K562 (cell line): ENCODE results near the gene GGCT. TPM values are rescaled to one million over a fixed set of nuclear protein-coding genes. Genes with fewer than 3 reads are reported as not detected.

ENCODE experiments used
- CEBPG ChIP-seq, 3 experiments: fragments of 200-800 bp in 1 of 3; sonication (Bioruptor generic) in 1 of 3; sonication (generic) in 1 of 3; formaldehyde crosslinking in 1 of 3; IDR thresholded peaks in 2 of 3; conservative IDR thresholded peaks in 1 of 3; 2 replicates each; pipeline versions ENCODE4 v1.6.1 to v1.8.0; 2016 to 2022; ENCODE audit warnings: missing compliant biosample characterization in 2 of 3, missing genetic modification characterization in 2 of 3, mild to moderate bottlenecking in 1 of 3, missing genetic modification reagents in 1 of 3
- CREM ChIP-seq: IDR thresholded peaks from 2 replicates; pipeline ENCODE4 v1.6.1; 2014; ENCODE audit warnings: antibody characterized with exemption, low read depth
- CXXC5 ChIP-seq: fragments of 250-450 bp; sonication (Bioruptor Pico); IDR thresholded peaks from 2 replicates; pipeline ENCODE4 v1.8.0; 2022; ENCODE audit warnings: inconsistent platforms, mild to moderate bottlenecking, moderate library complexity
- EP300 ChIP-seq: IDR thresholded peaks from 2 replicates; pipeline ENCODE4 v1.6.1; 2012; ENCODE audit warnings: low read length, improper control_type of control experiment
- ETV5 ChIP-seq: sonication (generic); formaldehyde crosslinking; IDR thresholded peaks from 2 replicates; pipeline ENCODE4 v1.4.0; 2020; ENCODE audit warnings: low read depth, mild to moderate bottlenecking, missing genetic modification reagents
- HDGF ChIP-seq: fragments of 450-650 bp; IDR thresholded peaks from 2 replicates; pipeline ENCODE4 v1.6.1; 2016
- MEIS2 ChIP-seq: fragments of 450-650 bp; IDR thresholded peaks from 2 replicates; pipeline ENCODE4 v1.6.1; 2014; ENCODE audit warnings: mild to moderate bottlenecking; ENCODE audit not compliant: partially characterized antibody
- MYC ChIP-seq, 2 experiments: fragments of 250-450 bp in 1 of 2; sonication (Bioruptor Pico) in 1 of 2; IDR thresholded peaks; 2 replicates each; pipeline versions ENCODE4 v1.5.1 to v1.6.1; 2012 to 2021; ENCODE audit warnings: low read depth in 2 of 2, borderline replicate concordance in 1 of 2, improper control_type of control experiment in 1 of 2, low read length in 1 of 2, mild to moderate bottlenecking in 1 of 2, moderate library complexity in 1 of 2
- NBN ChIP-seq: fragments of 450-650 bp; IDR thresholded peaks from 2 replicates; pipeline ENCODE4 v1.6.1; 2016; ENCODE audit warnings: low read depth, mild to moderate bottlenecking
- NFRKB ChIP-seq: fragments of 450-650 bp; IDR thresholded peaks from 2 replicates; pipeline ENCODE4 v1.6.1; 2016; ENCODE audit warnings: low read depth
- NFYB ChIP-seq: IDR thresholded peaks from 2 replicates; pipeline ENCODE4 v1.6.1; 2011; ENCODE audit warnings: mild to moderate bottlenecking, moderate library complexity; ENCODE audit not compliant: insufficient read length; ENCODE audit errors: extremely low read depth
- RB1 ChIP-seq: fragments of 450-650 bp; IDR thresholded peaks from 2 replicates; pipeline ENCODE4 v1.6.1; 2017; ENCODE audit warnings: low read depth, mild to moderate bottlenecking
- RNF2 ChIP-seq: sonication (generic); IDR thresholded peaks from 2 replicates; pipeline ENCODE4 v1.6.1; 2016
- SETDB1 ChIP-seq: IDR thresholded peaks from one replicate; pipeline ENCODE4 v1.6.1; 2012; ENCODE audit warnings: low read length, control low read depth, inconsistent platforms
- SMARCA4 ChIP-seq: fragments of 450-650 bp; IDR thresholded peaks from 2 replicates; pipeline ENCODE4 v1.6.1; 2016
- SP2 ChIP-seq: IDR thresholded peaks from 2 replicates; pipeline ENCODE4 v1.6.1; 2011; ENCODE audit warnings: mild to moderate bottlenecking, low read depth, low read length, moderate library complexity; ENCODE audit not compliant: poor library complexity, severe bottlenecking; ENCODE audit errors: extremely low read depth
- SRF ChIP-seq, 2 experiments: fragments of 250-450, 450-650 bp in 1 of 2; sonication (Bioruptor Pico) in 1 of 2; sonication (generic) in 1 of 2; formaldehyde crosslinking; IDR thresholded peaks; 2 replicates each; pipeline versions ENCODE4 v1.5.0 to v1.5.1; 2020 to 2022; ENCODE audit warnings: mild to moderate bottlenecking in 1 of 2, missing genetic modification reagents in 1 of 2
- TAF7 ChIP-seq: fragments of 450-650 bp; IDR thresholded peaks from 2 replicates; pipeline ENCODE4 v1.6.1; 2016; ENCODE audit warnings: missing genetic modification characterization, missing compliant biosample characterization
- TSC22D4 ChIP-seq: fragments of 450-650 bp; IDR thresholded peaks from 2 replicates; pipeline ENCODE4 v1.6.1; 2016; ENCODE audit warnings: missing genetic modification characterization, missing biosample characterization, control low read depth
- ZFP30 ChIP-seq: fragments of 250-450 bp; sonication (Bioruptor Pico); IDR thresholded peaks from 2 replicates; pipeline ENCODE4 v1.8.0; 2022; ENCODE audit warnings: moderate library complexity, mild to moderate bottlenecking, inconsistent platforms, borderline replicate concordance
- ZHX1 ChIP-seq: fragments of 150-350 bp; conservative IDR thresholded peaks from 2 replicates; pipeline ENCODE4 v1.6.1; 2014; ENCODE audit warnings: low read length
- polyA plus RNA-seq, 8 experiments: library from polyadenylated mRNA; depleted of rRNA in 4 of 8; stranded (reverse) in 5 of 8; unstranded in 3 of 8; fragments of >200 nt; fragmentation: Nextera tagmentation in 2 of 8; fragmentation: Illumina TruSeq in 1 of 8; extraction: Ambion mirVana in 2 of 8; extraction: Trizol in 1 of 8; gene quantifications; 2 replicates each; pipeline versions ENCODE4 v1.2.1 to v1.2.3, GENCODE V29; 2011 to 2014; ENCODE audit warnings: inconsistent platforms in 1 of 8, missing spikeins in 1 of 8
- total RNA-seq, 7 experiments: library from RNA; depleted of rRNA in 6 of 7; stranded (reverse); fragments of >200 nt in 6 of 7; fragmentation: Illumina TruSeq in 2 of 7; extraction: Trizol in 2 of 7; gene quantifications; 2 replicates each; pipeline versions ENCODE4 v1.2.1 to v1.2.3, GENCODE V29; 2011 to 2021; ENCODE audit warnings: low replicate concordance in 1 of 7
- TF ChIP-seq, protein P1 (sequence below): fragments of 250-450 bp; sonication (Bioruptor Pico); IDR thresholded peaks from 2 replicates; pipeline ENCODE4 v1.8.0; 2022; ENCODE audit warnings: inconsistent platforms
- TF ChIP-seq, protein P2 (sequence below): sonication (generic); formaldehyde crosslinking; IDR thresholded peaks from 2 replicates; pipeline ENCODE4 v1.8.0; 2022; ENCODE audit warnings: missing genetic modification reagents, mild to moderate bottlenecking, moderate library complexity, borderline replicate concordance

The GGCT gene
- total and polyA plus RNA-seq, 9 of the 15 experiments (the other 6 are each of a cell fraction or from before 2014, with no cell fraction given): 79.0 to 349 (median 136) TPM

DNA sequence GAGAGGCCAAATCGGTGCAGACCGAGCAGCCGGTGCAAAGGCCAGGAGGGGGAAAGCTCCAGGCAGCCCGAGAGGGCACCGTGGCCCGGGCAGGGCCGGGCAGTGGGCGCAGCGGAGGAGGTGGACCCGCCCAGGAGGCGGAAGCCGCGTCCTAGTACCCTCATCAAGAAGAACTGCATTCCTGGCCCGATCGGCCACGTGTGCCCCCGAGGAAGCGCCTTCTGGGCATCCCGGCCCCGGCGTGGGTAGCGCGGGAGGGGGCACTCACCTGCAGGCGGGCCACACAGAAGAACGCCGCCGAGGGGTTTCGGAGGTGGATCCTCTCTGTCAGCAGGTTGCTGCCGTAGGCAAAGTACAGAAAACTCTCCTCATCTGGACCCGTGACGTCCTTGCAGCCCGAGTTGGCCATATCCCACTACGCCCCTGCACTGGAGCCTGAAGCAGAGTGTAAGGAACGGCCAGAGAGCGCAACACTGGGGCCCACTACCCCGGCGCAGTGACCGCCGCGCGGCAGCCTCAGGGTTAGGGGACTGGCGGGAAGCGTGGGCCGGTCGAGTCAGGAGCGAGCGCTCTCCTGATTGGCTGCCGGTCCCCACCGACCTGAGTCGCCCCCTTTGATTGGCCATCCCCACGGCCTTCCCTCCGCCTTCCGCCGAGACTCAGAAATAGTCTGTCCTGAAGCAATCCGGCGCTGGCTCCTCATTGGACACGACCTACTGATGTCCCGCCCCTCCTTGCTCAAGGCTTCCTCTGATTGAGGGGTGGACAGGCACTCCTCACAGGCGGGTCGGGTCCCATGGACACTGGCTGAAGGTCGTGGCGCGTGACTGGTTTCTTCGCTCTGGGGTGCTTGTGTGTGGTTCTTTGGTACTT, at the start of gene GGCT (continued):
- TF ChIP-seq RNF2 (peak; percentile 46; the same call in 1 of the 2 replicates), SMARCA4 (peak; percentile 12; the same call in 1 of the 2 replicates), ZHX1 (no peak), MYC (IDR thresholded peaks at IDR 0.05; ENCODE audit: low read depth, low read length) (peak; percentile 79), MYC (CRISPR knock-in tag; IDR thresholded peaks at IDR 0.05; ENCODE audit: borderline replicate concordance, low read depth) (peak; percentile 84; the same call in 1 of the 2 replicates), NBN (peak; percentile 61; the same call in 1 of the 2 replicates), TSC22D4 (no peak), NFRKB (peak; percentile 67; the same call in 1 of the 2 replicates), MEIS2 (peak; percentile 69), SP2 (peak; percentile 55), CXXC5 (CRISPR knock-in tag) (peak; percentile 85), TAF7 (tag) (0 out of 2 replicates have a peak, but pooled peaks have one; percentile 10), EP300 (peak; percentile 23), RB1 (peak; percentile 97), ZFP30 (CRISPR knock-in tag) (no peak), NFYB (peak; percentile 90), CREM (peak; percentile 73), SRF (CRISPR knock-in tag; IDR thresholded peaks at IDR 0.05) (peak in 1 of 2 experiments; percentile 56; a peak in 1 of 4 replicates), SETDB1 (no peak), HDGF (no peak), ETV5 (peak; percentile 20), CEBPG (CRISPR knock-in tag; IDR thresholded peaks at IDR 0.05) (peak; percentile 86), CEBPG (tag; conservative IDR thresholded peaks at IDR 0.05 in 1 of 2, IDR thresholded peaks at IDR 0.05 in 1 of 2) (peak; percentile 53 to 78; a peak in 3 of 4 replicates)
- TF ChIP-seq, protein P1, sequence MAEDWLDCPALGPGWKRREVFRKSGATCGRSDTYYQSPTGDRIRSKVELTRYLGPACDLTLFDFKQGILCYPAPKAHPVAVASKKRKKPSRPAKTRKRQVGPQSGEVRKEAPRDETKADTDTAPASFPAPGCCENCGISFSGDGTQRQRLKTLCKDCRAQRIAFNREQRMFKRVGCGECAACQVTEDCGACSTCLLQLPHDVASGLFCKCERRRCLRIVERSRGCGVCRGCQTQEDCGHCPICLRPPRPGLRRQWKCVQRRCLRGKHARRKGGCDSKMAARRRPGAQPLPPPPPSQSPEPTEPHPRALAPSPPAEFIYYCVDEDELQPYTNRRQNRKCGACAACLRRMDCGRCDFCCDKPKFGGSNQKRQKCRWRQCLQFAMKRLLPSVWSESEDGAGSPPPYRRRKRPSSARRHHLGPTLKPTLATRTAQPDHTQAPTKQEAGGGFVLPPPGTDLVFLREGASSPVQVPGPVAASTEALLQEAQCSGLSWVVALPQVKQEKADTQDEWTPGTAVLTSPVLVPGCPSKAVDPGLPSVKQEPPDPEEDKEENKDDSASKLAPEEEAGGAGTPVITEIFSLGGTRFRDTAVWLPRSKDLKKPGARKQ (CRISPR knock-in tag): no peak
- TF ChIP-seq, protein P2, sequence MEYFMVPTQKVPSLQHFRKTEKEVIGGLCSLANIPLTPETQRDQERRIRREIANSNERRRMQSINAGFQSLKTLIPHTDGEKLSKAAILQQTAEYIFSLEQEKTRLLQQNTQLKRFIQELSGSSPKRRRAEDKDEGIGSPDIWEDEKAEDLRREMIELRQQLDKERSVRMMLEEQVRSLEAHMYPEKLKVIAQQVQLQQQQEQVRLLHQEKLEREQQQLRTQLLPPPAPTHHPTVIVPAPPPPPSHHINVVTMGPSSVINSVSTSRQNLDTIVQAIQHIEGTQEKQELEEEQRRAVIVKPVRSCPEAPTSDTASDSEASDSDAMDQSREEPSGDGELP: peak; percentile 79
